HG03025 (cell line): ENCODE data around the gene C1QTNF5.

Experiments
- ATAC-seq: cut with Tn5 transposase; IDR thresholded peaks from one replicate; pipeline ENCODE4 v1.9.1; 2021; ENCODE audit warnings: mild to moderate bottlenecking, moderate library complexity; ENCODE audit not compliant: unreplicated experiment, low FRiP score

C1QTNF5 gene

DNA sequence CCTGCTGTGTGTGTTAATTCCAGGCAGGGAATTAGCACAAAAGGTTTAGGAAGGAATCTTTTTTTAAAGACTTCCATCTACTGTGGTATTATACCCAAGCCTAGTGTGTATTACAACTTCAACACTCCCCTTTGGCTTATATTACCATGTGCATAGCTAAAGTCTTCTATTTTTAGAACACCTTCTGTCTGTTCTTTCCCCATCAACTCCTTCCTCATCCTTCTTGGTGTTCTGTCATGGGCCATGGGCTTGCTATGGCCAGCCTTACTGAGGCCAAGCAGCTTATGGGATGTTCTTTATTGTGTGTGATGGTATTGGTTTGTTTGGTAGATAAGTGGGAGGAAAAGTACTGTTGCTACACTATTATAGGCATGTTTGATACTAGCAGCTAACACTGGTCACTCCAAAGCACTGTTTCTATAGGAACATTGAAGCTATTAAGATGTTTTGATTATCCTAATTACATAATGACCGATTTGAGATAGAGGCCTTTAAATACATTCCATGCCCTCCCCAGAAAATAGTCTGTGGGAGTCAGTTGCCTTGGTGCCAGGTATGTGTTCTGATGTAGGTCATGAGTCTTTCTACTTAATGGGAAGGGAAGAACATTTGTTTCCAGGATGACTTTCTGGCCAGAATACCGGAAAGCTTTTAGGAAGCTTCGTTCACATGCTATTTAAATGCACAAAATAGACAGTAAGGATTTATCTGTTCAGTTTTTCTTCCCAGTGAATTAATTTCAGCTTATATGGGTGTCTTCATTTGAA lies 40.3 kb downstream of the C1QTNF5 start:
- ATAC-seq: no peak

GRCh38 chr11:119299416-119299815 lies 41.3 kb downstream of the C1QTNF5 start:
- ATAC-seq: no peak

DNA sequence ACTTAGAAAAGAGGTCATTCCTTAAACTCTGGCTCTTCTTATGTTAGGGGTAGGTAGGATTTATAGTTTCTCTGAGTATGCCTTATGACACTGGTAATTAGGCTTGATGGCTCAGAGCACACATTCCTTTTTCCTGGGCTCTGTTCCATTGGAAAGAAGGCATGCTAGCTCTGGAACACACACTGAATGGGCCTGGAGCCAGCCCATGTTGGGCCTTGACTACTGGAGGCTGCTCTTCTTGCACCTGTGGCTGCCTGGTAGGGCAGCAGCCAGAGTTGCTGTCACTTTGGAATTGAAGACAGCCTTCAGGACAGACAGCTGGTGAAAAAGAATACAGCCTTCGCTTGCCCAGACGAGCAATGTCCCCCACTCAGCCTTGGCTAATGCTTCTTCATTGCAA lies 42.0 kb downstream of the C1QTNF5 start:
- ATAC-seq: no peak

DNA sequence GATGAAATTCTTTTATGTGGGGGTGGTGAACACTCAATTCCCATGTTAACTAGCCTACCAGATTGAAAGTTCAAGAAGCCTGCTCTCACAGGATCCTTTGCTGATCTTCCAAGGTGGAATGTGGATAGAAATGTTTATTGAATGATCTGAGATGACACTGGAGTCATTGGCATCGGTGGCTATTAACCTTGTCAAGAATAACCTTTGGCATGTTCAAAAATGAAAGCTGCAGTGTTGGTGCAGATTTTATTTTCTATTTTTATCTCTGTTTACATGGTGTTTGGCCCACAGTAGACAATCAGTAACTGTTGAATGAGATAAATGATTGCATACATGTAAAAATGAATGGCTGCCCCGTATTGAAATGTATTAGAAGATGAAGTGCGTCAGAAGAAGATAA lies 42.7 kb downstream of the C1QTNF5 start:
- ATAC-seq: no peak

DNA sequence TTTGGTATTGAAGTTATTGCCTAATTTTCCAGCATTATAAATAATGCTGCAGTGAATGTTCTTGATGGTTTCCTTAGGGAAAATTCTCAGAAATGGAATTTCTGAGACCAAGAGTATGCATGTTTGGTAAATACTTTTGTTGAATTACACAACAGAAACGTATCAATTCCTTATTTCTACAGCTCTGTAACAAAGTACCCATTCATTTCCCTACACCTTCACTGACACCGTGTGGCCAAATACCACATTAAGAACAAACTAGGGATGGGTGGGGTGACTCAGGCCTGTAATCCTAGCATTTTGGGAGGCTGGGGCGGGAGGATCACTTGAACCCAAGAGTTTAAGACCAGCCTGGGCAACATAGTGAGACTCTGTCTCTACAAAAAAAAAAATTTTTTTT lies 45.5 kb downstream of the C1QTNF5 start:
- ATAC-seq: no peak

GRCh38 chr11:119293461-119293860 lies 47.2 kb downstream of the C1QTNF5 start:
- ATAC-seq: no peak

DNA sequence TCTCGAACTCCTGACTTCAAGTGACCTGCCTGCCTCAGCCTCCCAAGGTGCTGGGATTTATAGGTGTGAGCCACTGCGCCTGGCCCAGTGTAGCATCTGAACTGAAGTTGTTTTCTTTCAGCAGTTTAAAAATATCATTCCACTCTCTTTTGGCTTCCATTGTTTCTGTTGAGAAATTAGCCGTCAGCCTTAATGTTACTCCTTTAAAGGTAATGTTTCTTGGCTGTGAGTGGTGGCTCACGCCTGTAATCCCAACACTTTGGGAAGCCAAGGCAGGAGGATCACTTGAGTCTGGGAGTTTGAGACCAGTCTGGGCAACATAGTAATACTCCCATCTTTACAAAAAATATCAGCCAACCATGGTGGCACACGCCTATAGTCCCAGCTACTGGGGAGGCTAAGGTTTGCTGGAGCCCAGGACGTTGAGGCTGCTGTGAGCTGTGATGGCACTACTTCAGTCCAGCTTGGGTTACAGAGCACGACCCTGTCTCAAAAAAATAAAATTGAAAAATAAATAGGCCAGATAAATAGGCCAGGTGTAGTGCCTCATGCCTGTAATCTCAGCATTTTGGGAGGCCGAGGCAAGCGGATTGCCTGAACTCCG lies 49.7 kb downstream of the C1QTNF5 start:
- no peak for ATAC-seq
